LNCAP (cell line): ENCODE measurements around the gene KCNH8.

Source experiments
- TF ChIP-seq, protein P1 (sequence below): fragments of 450-650 bp; IDR thresholded peaks from 2 replicates; pipeline ENCODE4 v1.5.1; 2017; ENCODE audit warnings: mild to moderate bottlenecking

Gene KCNH8

GRCh38 chr3:19457449-19457848 lies 309.1 kb downstream of the KCNH8 start:
- TF ChIP-seq, protein P1, sequence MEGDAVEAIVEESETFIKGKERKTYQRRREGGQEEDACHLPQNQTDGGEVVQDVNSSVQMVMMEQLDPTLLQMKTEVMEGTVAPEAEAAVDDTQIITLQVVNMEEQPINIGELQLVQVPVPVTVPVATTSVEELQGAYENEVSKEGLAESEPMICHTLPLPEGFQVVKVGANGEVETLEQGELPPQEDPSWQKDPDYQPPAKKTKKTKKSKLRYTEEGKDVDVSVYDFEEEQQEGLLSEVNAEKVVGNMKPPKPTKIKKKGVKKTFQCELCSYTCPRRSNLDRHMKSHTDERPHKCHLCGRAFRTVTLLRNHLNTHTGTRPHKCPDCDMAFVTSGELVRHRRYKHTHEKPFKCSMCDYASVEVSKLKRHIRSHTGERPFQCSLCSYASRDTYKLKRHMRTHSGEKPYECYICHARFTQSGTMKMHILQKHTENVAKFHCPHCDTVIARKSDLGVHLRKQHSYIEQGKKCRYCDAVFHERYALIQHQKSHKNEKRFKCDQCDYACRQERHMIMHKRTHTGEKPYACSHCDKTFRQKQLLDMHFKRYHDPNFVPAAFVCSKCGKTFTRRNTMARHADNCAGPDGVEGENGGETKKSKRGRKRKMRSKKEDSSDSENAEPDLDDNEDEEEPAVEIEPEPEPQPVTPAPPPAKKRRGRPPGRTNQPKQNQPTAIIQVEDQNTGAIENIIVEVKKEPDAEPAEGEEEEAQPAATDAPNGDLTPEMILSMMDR: no peak

DNA sequence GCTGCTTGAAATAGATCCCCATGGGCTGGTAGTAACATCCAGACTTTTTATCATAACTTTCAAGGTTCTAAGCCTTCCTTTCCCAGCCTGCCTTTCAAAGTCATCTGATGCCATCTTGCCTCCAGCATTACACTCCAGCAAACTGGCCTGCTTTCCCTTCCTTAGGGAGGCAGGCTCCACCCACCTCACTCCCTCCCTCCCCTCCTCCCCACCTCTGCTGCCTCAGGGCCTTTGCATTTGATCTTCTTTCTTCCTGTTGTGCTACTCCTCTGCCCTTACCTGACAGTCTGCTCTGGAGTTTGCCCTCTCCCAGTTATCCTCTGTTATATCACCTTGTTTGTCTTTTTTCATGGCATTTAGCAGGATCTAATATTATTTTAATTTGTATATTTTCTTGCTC lies 319.5 kb downstream of the KCNH8 start:
- TF ChIP-seq, protein P1: no peak

GRCh38 chr3:19471138-19471537 lies 322.8 kb downstream of the KCNH8 start:
- TF ChIP-seq, protein P1: no peak

DNA sequence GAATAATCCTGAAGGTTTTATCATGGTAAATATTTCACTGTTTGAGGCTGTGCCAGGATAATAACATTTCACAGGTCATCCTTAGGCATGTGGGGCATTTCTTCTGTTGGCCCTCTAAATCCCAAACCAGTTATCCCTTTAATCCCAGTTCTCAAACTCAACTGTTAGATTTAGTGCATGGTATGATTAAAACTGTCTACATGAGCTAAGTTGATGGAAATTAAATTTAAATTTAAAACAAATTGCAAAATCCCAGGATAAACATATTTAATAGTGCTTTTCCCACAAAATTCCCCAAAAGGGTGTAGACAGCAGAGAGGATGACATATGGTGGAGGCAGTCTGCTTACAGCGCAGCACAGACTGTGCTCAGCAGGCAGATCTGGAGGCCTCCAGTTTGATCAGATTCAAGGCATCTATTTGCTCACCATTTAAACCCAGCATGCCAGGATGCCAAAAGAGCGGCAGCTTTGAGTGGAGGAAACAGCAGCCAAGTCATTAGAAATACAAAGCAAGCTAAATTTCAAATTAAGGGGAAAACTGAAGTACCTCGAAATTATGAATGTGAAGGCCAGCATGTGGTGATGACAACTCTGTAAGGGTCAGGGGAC lies 325.8 kb downstream of the KCNH8 start:
- TF ChIP-seq, protein P1: no peak

DNA sequence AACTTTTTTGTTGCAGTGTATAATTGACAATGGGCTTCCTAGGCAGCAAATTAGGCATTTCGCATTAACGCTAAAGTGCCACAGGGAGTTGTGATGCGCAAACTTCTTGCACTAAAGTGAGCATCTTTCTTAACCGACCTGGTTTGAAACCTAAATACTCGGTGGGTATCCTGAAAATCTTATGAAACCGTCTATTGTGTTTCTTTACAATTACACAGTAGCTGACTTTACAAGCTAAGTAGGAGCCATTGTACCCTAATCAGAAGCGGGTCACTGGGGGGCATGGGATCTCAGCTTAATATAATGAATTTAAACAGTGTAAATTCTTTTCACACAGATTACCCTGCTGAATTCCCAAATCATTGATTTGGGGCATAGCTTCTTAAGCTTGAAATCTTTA lies 328.0 kb downstream of the KCNH8 start:
- TF ChIP-seq, protein P1: no peak

DNA sequence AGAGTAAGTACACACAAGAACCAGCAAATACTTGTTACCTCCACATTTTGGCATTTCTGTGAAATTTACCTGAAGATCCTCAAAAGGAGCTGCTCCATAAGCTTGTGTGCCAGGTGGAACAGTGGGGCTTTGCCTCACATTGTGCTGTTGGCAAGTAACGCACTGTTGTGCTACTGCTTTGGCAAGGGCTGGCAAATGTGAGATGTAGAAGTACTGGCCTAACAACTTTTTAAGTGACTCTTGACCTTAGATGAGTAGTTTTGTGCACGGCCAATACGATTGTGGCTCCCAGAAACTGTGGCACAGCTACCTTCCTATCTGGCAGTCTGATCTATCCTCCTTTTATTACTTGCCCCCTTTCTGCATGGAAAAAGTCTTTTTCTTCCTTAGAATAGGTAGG lies 337.0 kb downstream of the KCNH8 start:
- TF ChIP-seq, protein P1: no peak

DNA sequence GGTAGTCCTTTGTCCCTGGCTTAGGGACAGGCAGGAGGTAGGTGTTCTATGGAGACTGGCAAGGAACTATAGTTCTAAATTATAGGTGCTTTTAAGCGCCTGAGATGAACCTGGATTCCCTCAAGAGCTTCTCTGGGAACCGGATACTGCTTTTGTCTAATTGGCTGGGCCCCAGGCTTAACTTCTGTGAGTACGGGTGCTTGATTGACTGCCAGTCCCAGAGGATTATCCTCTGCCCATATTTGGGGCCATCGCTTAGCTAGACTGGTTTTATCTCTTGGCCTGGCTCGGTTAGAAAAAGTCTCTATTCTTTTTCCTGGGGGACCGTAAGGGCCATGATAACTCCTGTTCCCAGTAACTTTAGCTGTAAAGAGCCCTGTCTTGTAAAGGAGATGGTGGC lies 339.1 kb downstream of the KCNH8 start:
- TF ChIP-seq, protein P1: no peak

GRCh38 chr3:19488939-19489338 lies 340.6 kb downstream of the KCNH8 start:
- TF ChIP-seq, protein P1: no peak
